DOHH2 (cell line): Measurements from ENCODE around the gene DCAF4.

Source experiments
- EZH2phosphoT487 ChIP-seq: fragments of 200-600 bp; sonication (generic); IDR thresholded peaks from 2 replicates; pipeline ENCODE4 v1.6.1; 2017; ENCODE audit warnings: borderline replicate concordance, mild to moderate bottlenecking, antibody characterized with exemption, low read length, moderate library complexity, mixed read lengths
- TF ChIP-seq, protein P1 (sequence below): fragments of 200-600 bp; sonication (generic); IDR thresholded peaks from one replicate; pipeline ENCODE4 v1.5.1; 2014; ENCODE audit warnings: antibody characterized with exemption, mild to moderate bottlenecking, low read depth, low read length; ENCODE audit not compliant: poor library complexity, severe bottlenecking

DNA sequence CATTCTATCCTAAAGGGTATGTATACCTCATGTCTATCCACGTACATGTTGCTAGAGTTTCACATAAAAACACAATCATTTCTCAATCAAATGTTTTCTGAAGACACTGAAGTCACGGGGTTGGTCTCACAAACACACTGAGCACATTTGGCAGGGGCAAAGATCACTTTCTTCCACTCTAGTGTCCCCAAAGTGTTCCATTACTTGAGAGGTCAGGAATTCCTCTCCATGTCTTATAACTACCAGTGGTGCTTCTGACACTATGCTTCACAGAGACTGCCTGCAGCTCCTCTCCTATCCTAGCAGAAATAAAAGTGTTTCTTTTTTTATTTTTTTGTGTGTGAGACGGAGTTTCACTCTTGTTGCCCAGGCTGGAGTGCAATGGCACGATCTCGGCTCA lies 81.6 kb downstream of the DCAF4 start:
- TF ChIP-seq, protein P1, sequence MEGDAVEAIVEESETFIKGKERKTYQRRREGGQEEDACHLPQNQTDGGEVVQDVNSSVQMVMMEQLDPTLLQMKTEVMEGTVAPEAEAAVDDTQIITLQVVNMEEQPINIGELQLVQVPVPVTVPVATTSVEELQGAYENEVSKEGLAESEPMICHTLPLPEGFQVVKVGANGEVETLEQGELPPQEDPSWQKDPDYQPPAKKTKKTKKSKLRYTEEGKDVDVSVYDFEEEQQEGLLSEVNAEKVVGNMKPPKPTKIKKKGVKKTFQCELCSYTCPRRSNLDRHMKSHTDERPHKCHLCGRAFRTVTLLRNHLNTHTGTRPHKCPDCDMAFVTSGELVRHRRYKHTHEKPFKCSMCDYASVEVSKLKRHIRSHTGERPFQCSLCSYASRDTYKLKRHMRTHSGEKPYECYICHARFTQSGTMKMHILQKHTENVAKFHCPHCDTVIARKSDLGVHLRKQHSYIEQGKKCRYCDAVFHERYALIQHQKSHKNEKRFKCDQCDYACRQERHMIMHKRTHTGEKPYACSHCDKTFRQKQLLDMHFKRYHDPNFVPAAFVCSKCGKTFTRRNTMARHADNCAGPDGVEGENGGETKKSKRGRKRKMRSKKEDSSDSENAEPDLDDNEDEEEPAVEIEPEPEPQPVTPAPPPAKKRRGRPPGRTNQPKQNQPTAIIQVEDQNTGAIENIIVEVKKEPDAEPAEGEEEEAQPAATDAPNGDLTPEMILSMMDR, result no peak
- TF ChIP-seq EZH2phosphoT487, result no peak
